Heart left ventricle (tissue), 13 donors: Measurements from ENCODE around the gene PBX1.

Source experiments
- CTCF ChIP-seq, 12 donors: fragments of 200-600 bp; sonication (generic) in 4 of 12; IDR thresholded peaks; one replicate each; pipeline versions ENCODE4 v1.5.0 to v1.8.0; 2018 to 2022; ENCODE audit warnings: antibody characterized with exemption in 12 of 12, mild to moderate bottlenecking in 5 of 12
- POLR2A ChIP-seq, 2 donors: fragments of 450-650 bp; IDR thresholded peaks; one replicate each; pipeline ENCODE4 v1.6.1; 2017; ENCODE audit warnings: antibody characterized with exemption in 2 of 2, mild to moderate bottlenecking in 2 of 2, moderate library complexity in 2 of 2
- donor health status: ischemic (EF 13 %, LVEDD 7.1; RV severe dilation, severe dysfunction).
- donor health status: DM: no; HTN: yes; CAD: no.
- donor health status: DM: no; HTN: no; CAD: no.
- donor health status: ischemic (EF 25% LVEDD 6.9; RV normal size, moderate dysfunction).
- donor health status: ischemic (EF 25% LVEDD 5.7; RV mildly dilated, moderate dysfunction).
- donor health status: ischemic (EF 35%, LVEDD 5.7; RV mildly dilated, moderate dysfunction).
- donor health status: nonischemic (EF 11% LVEDD 7.7; RV severe dilation, severe dysfunction).
- donor health status: DM: yes; HTN: yes; CAD: no.
- donor health status: PGD.
- donor health status: ischemic (EF 29% LVEDD 5.4; RV normal size, mild dysfunction).
- donor health status: nonischemic (EF 23%, LVEDD 6.1; RV moderate dilation, normal function).

GRCh38 chr1:164856381-164856780, 297.4 kb downstream of the PBX1 start:
- TF ChIP-seq CTCF (IDR thresholded peaks at IDR 0.05): no peak
- TF ChIP-seq POLR2A (IDR thresholded peaks at IDR 0.05): no peak
